ENCODE results near the gene DDX41. TPM values are rescaled to one million over a fixed set of nuclear protein-coding genes. Genes with fewer than 3 reads are reported as not detected.

DDX41 gene
- total and polyA plus RNA-seq, 10 of the 15 experiments (the other 5 are each of a cell fraction or from before 2014, with no cell fraction given), result 32.7 to 215 (median 93.6) TPM

- no peak overlapping the region for H3K4me2 ChIP-seq (ENCODE audit: control insufficient read depth, insufficient read depth)
- no peak overlapping the region for H2AFZ ChIP-seq (ENCODE audit: control insufficient read depth, low read depth, low read length)
- CTCF ChIA-PET, result interaction anchor here (0.8 to 2.5 kb wide), 8 partner anchors 17 to 107 kb away, joined by 3 to 13 read pairs (median 4); partner anchors contain the start of gene PDLIM7
- no peak overlapping the region for H3K4me3 ChIP-seq
- SMC1A ChIA-PET (ENCODE audit: uncharacterized antibody, unreplicated experiment), result interaction anchor here (0.8 to 1.2 kb wide), 4 partner anchors 10 to 24 kb away, joined by 3 to 4 read pairs (median 3); partner anchors contain the start of gene PDLIM7
- no peaks in the 10 kb centered on the region; a peak in 1 of 4 replicates for H3K36me3 ChIP-seq (ENCODE audit: control insufficient read depth in 2 of 2, insufficient read depth in 2 of 2, low read length in 1 of 2)
- H3K79me2 ChIP-seq (ENCODE audit: control insufficient read depth, insufficient read depth, low read length), result no peaks in the 10 kb centered on the region
- H3K27ac ChIP-seq (ENCODE audit: control insufficient read depth, insufficient read depth), result no peak overlapping the region
- no peak for FAIRE-seq
- intact Hi-C loops (cut with micrococcal nuclease; ENCODE audit: unreplicated experiment) (no loop called here), in situ Hi-C loops (cut with MboI) (no loop called here)
- DNase-seq (ENCODE audit: low read depth, low spot score), result no peak
- no peaks in the 10 kb centered on the region for H3K27me3 ChIP-seq (replicated peaks in 1 of 2; ENCODE audit: control insufficient read depth in 2 of 2, insufficient read depth in 2 of 2, low read length in 1 of 2)
- no peaks in the 10 kb centered on the region for H4K20me1 ChIP-seq (ENCODE audit: control insufficient read depth, insufficient read depth)
- no peak for ATAC-seq
- H3K4me1 ChIP-seq (ENCODE audit: control insufficient read depth, insufficient read depth, low read length), result peaks cover 21% of the 10 kb centered on the region
- RAD21 ChIA-PET (ENCODE audit: unreplicated experiment), result interaction anchor here (1.4 kb wide), 1 partner anchor 16 kb away, joined by 3 read pairs; no protein-coding TSS in a partner anchor
- no peak for TF ChIP-seq PAX5 (IDR thresholded peaks at IDR 0.05; ENCODE audit: borderline replicate concordance, low read depth, low read length)
- no peak for TF ChIP-seq BHLHE40 (IDR thresholded peaks at IDR 0.05; ENCODE audit: borderline replicate concordance in 1 of 2, low read depth in 2 of 2, low read length in 1 of 2)
- no peak for TF ChIP-seq SMAD1 (IDR thresholded peaks at IDR 0.05; ENCODE audit: low read depth, partially characterized antibody)
- no peak for TF ChIP-seq ZBTB40 (IDR thresholded peaks at IDR 0.05; ENCODE audit: borderline replicate concordance)
- no peak for TF ChIP-seq POLR2A (IDR thresholded peaks at IDR 0.05; ENCODE audit: low read depth, low read length)
- TF ChIP-seq RB1 (IDR thresholded peaks at IDR 0.05; ENCODE audit: borderline replicate concordance), result no peak
- TF ChIP-seq MYB (IDR thresholded peaks at IDR 0.05; ENCODE audit: borderline replicate concordance, low read depth, low read length), result no peak
- no peak for TF ChIP-seq ATF3 (IDR thresholded peaks at IDR 0.05; ENCODE audit: borderline replicate concordance, extremely low read depth, low read depth, low read length)
- TF ChIP-seq STAT3 (IDR thresholded peaks at IDR 0.05; ENCODE audit: low read depth, low read length), result no peak
- TF ChIP-seq IRF5 (IDR thresholded peaks at IDR 0.05; ENCODE audit: borderline replicate concordance), result no peak
- no peak for TF ChIP-seq RAD21 (IDR thresholded peaks at IDR 0.05; ENCODE audit: insufficient read depth, low read depth, low read length)
- no peak for TF ChIP-seq NFIC (IDR thresholded peaks at IDR 0.05; ENCODE audit: low read depth, low read length)
- TF ChIP-seq HDGF (IDR thresholded peaks at IDR 0.05), result no peak
- no peak for TF ChIP-seq HCFC1 (IDR thresholded peaks at IDR 0.05; ENCODE audit: low read length)
- no peak for TF ChIP-seq MYC (IDR thresholded peaks at IDR 0.05; ENCODE audit: insufficient read depth, insufficient read length, insufficient replicate concordance, low read length, severe bottlenecking)
- POLR2A ChIA-PET, result interaction anchor here (1.7 kb wide), 1 partner anchor 19 kb away, joined by 6 read pairs; the partner anchor contains the start of gene PDLIM7
- H3K9ac ChIP-seq (ENCODE audit: control insufficient read depth, insufficient read depth, low read length), result no peak overlapping the region
- BruUV-seq (replicated peaks), result no TSS peak
- H3K9me3 ChIP-seq (replicated peaks; ENCODE audit: control insufficient read depth, insufficient read depth, low read length), result no peaks in the 10 kb centered on the region
- 78% methylated on average over 12 of the region's 13 CpGs for WGBS (ENCODE audit: insufficient coverage, insufficient replicate concordance, low lambda C conversion rate, missing lambda C conversion rate)
Observed at GRCh38 chr5:177477701-177478477, 38.9 kb downstream of the DDX41 start.

All from GM12878 (cell line).